Astrocyte (in vitro differentiated cells and primary cell): ENCODE data around the gene ARHGAP6. TPM values are rescaled to one million over a fixed set of nuclear protein-coding genes. Genes with fewer than 3 reads are reported as not detected.

Experiments used
- DNase-seq: peaks from one replicate; pipeline ENCODE4 v3.0.0-alpha.2; 2010; ENCODE audit warnings: low read depth
- FAIRE-seq: peaks from 2 replicates; lab custom pipeline; 2011; peaks lifted over from hg19 to GRCh38; lab: Jason Lieb, UNC
- H2AFZ ChIP-seq: 2 replicates; pipeline ENCODE4 v1.6.0; 2012; ENCODE audit warnings: low read depth, low read length, inconsistent platforms
- H3K27ac ChIP-seq: 2 replicates; pipeline ENCODE4 v1.5.1; 2011; ENCODE audit warnings: low read depth, low read length, inconsistent platforms
- H3K27me3 ChIP-seq: 2 replicates; pipeline ENCODE4 v1.6.0; 2011; ENCODE audit warnings: low read length, inconsistent platforms; ENCODE audit not compliant: insufficient read depth
- H3K36me3 ChIP-seq: 2 replicates; pipeline ENCODE4 v1.5.1; 2011; ENCODE audit warnings: low read length, inconsistent platforms; ENCODE audit not compliant: insufficient read depth
- H3K4me1 ChIP-seq: 2 replicates; pipeline ENCODE4 v1.5.1; 2011; ENCODE audit warnings: low read length, inconsistent platforms; ENCODE audit not compliant: insufficient read depth
- H3K4me2 ChIP-seq: 2 replicates; pipeline ENCODE4 v1.6.0; 2012; ENCODE audit warnings: low read length, inconsistent platforms
- H3K4me3 ChIP-seq: 2 replicates; pipeline ENCODE4 v1.5.1; 2011; ENCODE audit warnings: low read depth, mild to moderate bottlenecking, low read length, inconsistent platforms; ENCODE audit not compliant: insufficient read depth
- H3K79me2 ChIP-seq: 2 replicates; pipeline ENCODE4 v1.6.0; 2012; ENCODE audit warnings: mild to moderate bottlenecking, low read length, inconsistent platforms; ENCODE audit not compliant: insufficient read depth
- H3K9ac ChIP-seq: 2 replicates; pipeline ENCODE4 v1.6.0; 2012; ENCODE audit warnings: mild to moderate bottlenecking, low read length, inconsistent platforms
- H3K9me3 ChIP-seq: 2 replicates; pipeline ENCODE4 v1.5.1; 2012; ENCODE audit warnings: low read depth, mild to moderate bottlenecking, low read length, inconsistent platforms; ENCODE audit not compliant: insufficient read depth
- H4K20me1 ChIP-seq: 2 replicates; pipeline ENCODE4 v1.6.0; 2012; ENCODE audit warnings: low read length, inconsistent platforms; ENCODE audit not compliant: insufficient read depth
- H3K27ac Mint-ChIP-seq: one replicate; pipeline ENCODE4 v1.8.0; 2021; ENCODE audit warnings: mild to moderate bottlenecking, mixed read lengths; ENCODE audit not compliant: unreplicated experiment
- H3K27me3 Mint-ChIP-seq: one replicate; pipeline ENCODE4 v1.8.0; 2021; ENCODE audit warnings: low read depth, mixed read lengths; ENCODE audit not compliant: unreplicated experiment
- H3K36me3 Mint-ChIP-seq: one replicate; pipeline ENCODE4 v1.8.0; 2021; ENCODE audit warnings: low read depth, mixed read lengths; ENCODE audit not compliant: unreplicated experiment
- H3K4me1 Mint-ChIP-seq: one replicate; pipeline ENCODE4 v1.8.0; 2021; ENCODE audit warnings: low read depth, mixed read lengths; ENCODE audit not compliant: unreplicated experiment
- H3K4me3 Mint-ChIP-seq: one replicate; pipeline ENCODE4 v1.8.0; 2021; ENCODE audit warnings: mild to moderate bottlenecking, moderate library complexity, mixed read lengths; ENCODE audit not compliant: unreplicated experiment
- H3K9me3 Mint-ChIP-seq: one replicate; pipeline ENCODE4 v1.8.0; 2021; ENCODE audit warnings: mild to moderate bottlenecking, mixed read lengths; ENCODE audit not compliant: unreplicated experiment
- CTCF ChIP-seq: IDR thresholded peaks from 2 replicates; pipeline ENCODE4 v1.5.1; 2011; ENCODE audit warnings: low read depth, mild to moderate bottlenecking, inconsistent platforms, low read length, moderate library complexity; ENCODE audit not compliant: insufficient read depth
- EZH2 ChIP-seq: IDR thresholded peaks from 2 replicates; pipeline ENCODE4 v1.6.1; 2012; ENCODE audit warnings: mild to moderate bottlenecking, low read length, inconsistent platforms; ENCODE audit not compliant: insufficient read depth
- total RNA-seq: library from RNA; stranded (reverse); gene quantifications from 2 replicates; pipeline ENCODE4 v1.2.1, GENCODE V29; 2021

The ARHGAP6 gene
- total RNA-seq, 1 donor from 2014 or later: 0.30 TPM

DNA sequence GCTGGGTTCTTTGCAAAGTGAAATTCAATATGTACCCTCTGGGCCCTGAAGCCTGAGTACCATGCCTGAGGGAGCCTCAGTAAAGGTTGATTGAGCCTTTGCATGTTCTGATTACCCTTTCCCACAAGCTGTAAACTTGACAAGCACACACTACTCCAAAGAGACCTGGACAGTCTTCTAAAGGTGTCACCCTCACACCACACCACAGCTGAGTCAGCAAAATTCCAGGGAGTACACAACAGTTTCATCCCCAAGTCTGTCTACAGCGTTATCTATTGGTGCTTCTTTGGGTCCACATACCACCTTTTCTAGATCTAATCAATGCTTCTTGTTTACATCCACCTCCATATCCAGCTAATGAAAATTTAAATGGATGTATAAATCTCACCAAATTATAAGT is 191.7 kb downstream of the ARHGAP6 start:
- DNase-seq (no peak), FAIRE-seq (no peak)
- Histone ChIP-seq H4K20me1 (no peaks in the 10 kb centered on the region), H3K9ac (no peak overlapping the region), H2AFZ (no peak overlapping the region), H3K27ac (no peak overlapping the region), H3K4me3 (no peak overlapping the region), H3K36me3 (no peaks in the 10 kb centered on the region), H3K9me3 (no peaks in the 10 kb centered on the region), H3K79me2 (no peaks in the 10 kb centered on the region), H3K27me3 (no peaks in the 10 kb centered on the region), H3K4me1 (peaks cover 15% of the 10 kb centered on the region), H3K4me2 (no peak overlapping the region)
- no peak overlapping the region for H3K4me3 Mint-ChIP-seq
- TF ChIP-seq CTCF: no peak
- H3K4me1 Mint-ChIP-seq: no peaks in the 10 kb centered on the region
- H3K27ac Mint-ChIP-seq: no peak overlapping the region
- H3K36me3 Mint-ChIP-seq: no peaks in the 10 kb centered on the region
- peaks cover 4% of the 10 kb centered on the region for H3K9me3 Mint-ChIP-seq
- H3K27me3 Mint-ChIP-seq: no peaks in the 10 kb centered on the region

- no peak for TF ChIP-seq EZH2
These were observed 192.8 kb downstream of the ARHGAP6 start for GRCh38 chrX:11472879-11473278.

DNA sequence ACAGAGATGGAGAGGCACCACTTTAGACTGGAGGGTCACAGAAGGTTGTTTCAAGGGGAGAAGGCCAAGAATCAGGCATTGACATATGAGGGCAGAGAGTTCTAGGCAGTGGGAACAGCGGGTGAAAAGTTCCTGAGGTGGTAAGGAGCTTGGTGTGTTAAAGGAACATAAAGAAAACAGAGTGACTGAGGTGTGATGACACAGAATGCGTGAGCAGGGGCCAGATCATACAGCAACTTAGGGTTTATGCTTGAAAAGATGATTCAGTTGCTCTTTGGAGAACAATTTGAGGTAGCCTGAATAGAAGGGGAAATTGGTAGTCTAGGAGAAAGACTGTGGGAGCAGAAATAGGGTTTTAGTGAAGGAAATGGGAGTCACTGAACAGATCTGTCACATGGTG is 193.3 kb downstream of the ARHGAP6 start:
- Histone ChIP-seq H3K36me3 (no peaks in the 10 kb centered on the region), H3K27ac (no peak overlapping the region), H4K20me1 (no peaks in the 10 kb centered on the region), H3K4me3 (no peak overlapping the region), H3K79me2 (no peaks in the 10 kb centered on the region), H3K27me3 (no peaks in the 10 kb centered on the region), H2AFZ (no peak overlapping the region), H3K4me1 (peaks cover 15% of the 10 kb centered on the region), H3K9me3 (no peaks in the 10 kb centered on the region), H3K9ac (no peak overlapping the region), H3K4me2 (no peak overlapping the region)
- DNase-seq (no peak), FAIRE-seq (peak; percentile 95)
- no peak overlapping the region for H3K27ac Mint-ChIP-seq
- H3K27me3 Mint-ChIP-seq: no peaks in the 10 kb centered on the region
- no peaks in the 10 kb centered on the region for H3K36me3 Mint-ChIP-seq
- H3K4me3 Mint-ChIP-seq: no peak overlapping the region
- H3K4me1 Mint-ChIP-seq: no peaks in the 10 kb centered on the region
- peaks cover 4% of the 10 kb centered on the region for H3K9me3 Mint-ChIP-seq
- TF ChIP-seq EZH2 (no peak), CTCF (no peak)

More at GRCh38 chrX:11472879-11473278, 192.8 kb downstream of the ARHGAP6 start:
- Histone ChIP-seq H3K4me2 (no peak overlapping the region), H3K9ac (no peak overlapping the region), H3K27ac (no peak overlapping the region), H3K79me2 (no peaks in the 10 kb centered on the region), H3K4me1 (peaks cover 15% of the 10 kb centered on the region), H3K4me3 (no peak overlapping the region), H3K27me3 (no peaks in the 10 kb centered on the region), H3K9me3 (no peaks in the 10 kb centered on the region), H2AFZ (no peak overlapping the region), H4K20me1 (no peaks in the 10 kb centered on the region), H3K36me3 (no peaks in the 10 kb centered on the region)
- Mint-ChIP-seq H3K36me3 (no peaks in the 10 kb centered on the region), H3K4me1 (no peaks in the 10 kb centered on the region), H3K27ac (no peak overlapping the region), H3K4me3 (no peak overlapping the region), H3K27me3 (no peaks in the 10 kb centered on the region), H3K9me3 (peaks cover 4% of the 10 kb centered on the region)
- FAIRE-seq: peak; percentile 5
- no peak for DNase-seq
